ENCODE measurements around the gene PER1. TPM values are rescaled to one million over a fixed set of nuclear protein-coding genes. Genes with fewer than 3 reads are reported as not detected.
A peak's percentile ranks its signal among the peaks of the same experiment; 100 is the strongest.

Gene PER1
- total and polyA plus RNA-seq, 2 of the 13 experiments (the other 11 are each of a cell fraction or from before 2014, with no cell fraction given), result 2.6 to 3.6 TPM

DNA sequence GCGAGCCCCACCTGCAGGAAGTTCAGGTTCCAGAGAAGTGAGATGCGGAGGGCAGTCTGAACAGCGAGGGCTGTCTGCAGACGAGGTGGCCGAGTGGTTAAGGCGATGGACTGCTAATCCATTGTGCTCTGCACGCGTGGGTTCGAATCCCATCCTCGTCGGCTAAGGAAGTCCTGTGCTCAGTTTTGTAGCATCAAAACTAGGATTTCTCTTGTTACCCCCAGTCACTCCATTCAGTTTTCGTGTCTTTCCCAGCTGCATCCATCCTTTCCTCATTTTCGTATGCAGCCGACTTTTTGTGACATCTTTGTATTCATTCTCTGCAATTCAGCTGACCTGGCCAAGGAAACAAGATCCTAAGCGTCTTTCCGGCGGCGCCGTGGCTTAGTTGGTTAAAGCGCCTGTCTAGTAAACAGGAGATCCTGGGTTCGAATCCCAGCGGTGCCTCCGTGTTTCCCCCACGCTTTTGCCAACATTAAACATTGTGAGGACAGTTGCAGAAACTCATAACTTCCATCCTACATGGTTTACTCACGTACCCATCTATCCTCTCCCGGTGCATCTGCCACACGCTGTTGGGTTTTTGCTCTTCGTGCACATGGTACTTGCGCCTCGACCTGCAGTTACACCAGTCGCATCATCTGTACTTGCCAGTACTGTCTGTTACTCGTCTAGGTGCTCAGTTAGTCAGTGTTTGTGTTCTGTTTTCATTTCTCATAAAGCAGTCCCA is 34.7 kb upstream of the PER1 start (continued):
- TF ChIP-seq, protein P1, sequence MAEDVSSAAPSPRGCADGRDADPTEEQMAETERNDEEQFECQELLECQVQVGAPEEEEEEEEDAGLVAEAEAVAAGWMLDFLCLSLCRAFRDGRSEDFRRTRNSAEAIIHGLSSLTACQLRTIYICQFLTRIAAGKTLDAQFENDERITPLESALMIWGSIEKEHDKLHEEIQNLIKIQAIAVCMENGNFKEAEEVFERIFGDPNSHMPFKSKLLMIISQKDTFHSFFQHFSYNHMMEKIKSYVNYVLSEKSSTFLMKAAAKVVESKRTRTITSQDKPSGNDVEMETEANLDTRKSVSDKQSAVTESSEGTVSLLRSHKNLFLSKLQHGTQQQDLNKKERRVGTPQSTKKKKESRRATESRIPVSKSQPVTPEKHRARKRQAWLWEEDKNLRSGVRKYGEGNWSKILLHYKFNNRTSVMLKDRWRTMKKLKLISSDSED (CRISPR knock-in tag; IDR thresholded peaks at IDR 0.05), result no peak
- TF ChIP-seq PAXIP1 (CRISPR knock-in tag; conservative IDR thresholded peaks at IDR 0.05), result no peak
- peak; percentile 69; the same call in 1 of the 2 replicates for TF ChIP-seq DDIT3 (CRISPR knock-in tag; IDR thresholded peaks at IDR 0.05)
- peak; percentile 45 for TF ChIP-seq SAP130 (CRISPR knock-in tag; IDR thresholded peaks at IDR 0.05; ENCODE audit: low read depth)
- peak; percentile 60; the same call in 1 of the 2 replicates for TF ChIP-seq SMYD3 (CRISPR knock-in tag; IDR thresholded peaks at IDR 0.05)
- TF ChIP-seq MBD4 (IDR thresholded peaks at IDR 0.05; ENCODE audit: borderline replicate concordance, low read length), result 0 out of 2 replicates have a peak, but pooled peaks have one; percentile 84
- TF ChIP-seq, protein P2, sequence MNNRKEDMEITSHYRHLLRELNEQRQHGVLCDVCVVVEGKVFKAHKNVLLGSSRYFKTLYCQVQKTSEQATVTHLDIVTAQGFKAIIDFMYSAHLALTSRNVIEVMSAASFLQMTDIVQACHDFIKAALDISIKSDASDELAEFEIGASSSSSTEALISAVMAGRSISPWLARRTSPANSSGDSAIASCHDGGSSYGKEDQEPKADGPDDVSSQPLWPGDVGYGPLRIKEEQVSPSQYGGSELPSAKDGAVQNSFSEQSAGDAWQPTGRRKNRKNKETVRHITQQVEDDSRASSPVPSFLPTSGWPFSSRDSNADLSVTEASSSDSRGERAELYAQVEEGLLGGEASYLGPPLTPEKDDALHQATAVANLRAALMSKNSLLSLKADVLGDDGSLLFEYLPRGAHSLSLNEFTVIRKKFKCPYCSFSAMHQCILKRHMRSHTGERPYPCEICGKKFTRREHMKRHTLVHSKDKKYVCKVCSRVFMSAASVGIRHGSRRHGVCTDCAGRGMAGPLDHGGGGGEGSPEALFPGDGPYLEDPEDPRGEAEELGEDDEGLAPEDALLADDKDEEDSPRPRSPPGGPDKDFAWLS (CRISPR knock-in tag; IDR thresholded peaks at IDR 0.05; ENCODE audit: borderline replicate concordance), result no peak; the same call in 1 of the 2 replicates
- TF ChIP-seq, protein P3, sequence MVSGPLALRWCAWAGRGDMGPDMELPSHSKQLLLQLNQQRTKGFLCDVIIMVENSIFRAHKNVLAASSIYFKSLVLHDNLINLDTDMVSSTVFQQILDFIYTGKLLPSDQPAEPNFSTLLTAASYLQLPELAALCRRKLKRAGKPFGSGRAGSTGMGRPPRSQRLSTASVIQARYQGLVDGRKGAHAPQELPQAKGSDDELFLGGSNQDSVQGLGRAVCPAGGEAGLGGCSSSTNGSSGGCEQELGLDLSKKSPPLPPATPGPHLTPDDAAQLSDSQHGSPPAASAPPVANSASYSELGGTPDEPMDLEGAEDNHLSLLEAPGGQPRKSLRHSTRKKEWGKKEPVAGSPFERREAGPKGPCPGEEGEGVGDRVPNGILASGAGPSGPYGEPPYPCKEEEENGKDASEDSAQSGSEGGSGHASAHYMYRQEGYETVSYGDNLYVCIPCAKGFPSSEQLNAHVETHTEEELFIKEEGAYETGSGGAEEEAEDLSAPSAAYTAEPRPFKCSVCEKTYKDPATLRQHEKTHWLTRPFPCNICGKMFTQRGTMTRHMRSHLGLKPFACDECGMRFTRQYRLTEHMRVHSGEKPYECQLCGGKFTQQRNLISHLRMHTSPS (CRISPR knock-in tag; IDR thresholded peaks at IDR 0.05; ENCODE audit: low read depth), result no peak
- no peak; the same call in 1 of the 2 replicates for TF ChIP-seq TBX2 (CRISPR knock-in tag; IDR thresholded peaks at IDR 0.05; ENCODE audit: borderline replicate concordance)
- TF ChIP-seq ZNF337 (CRISPR knock-in tag; IDR thresholded peaks at IDR 0.05; ENCODE audit: borderline replicate concordance, low read depth), result no peak
- 0 out of 2 replicates have a peak, but pooled peaks have one; percentile 76 for TF ChIP-seq NFAT5 (CRISPR knock-in tag; IDR thresholded peaks at IDR 0.05)
- no peak for TF ChIP-seq HNRNPH1 (optimal IDR thresholded peaks at IDR 0.05; ENCODE audit: low read depth, low read length)
- no peak for TF ChIP-seq ZNF883 (CRISPR knock-in tag; IDR thresholded peaks at IDR 0.05; ENCODE audit: not compliant biosample characterization)

All from HepG2 (cell line).